NCI-H2227 treated with DMSO at 0.1 percent for 48 hours (cell line): Measurements from ENCODE around the gene EXOSC2.
A peak's percentile ranks its signal among the peaks of the same experiment; 100 is the strongest.
"Not testable (repeated sequence)": the region's sequence is repeated elsewhere in the genome, so short reads cannot be mapped to it uniquely, and the experiment has no call there.

Experiments used
- DNase-seq: peaks from one replicate; lab custom pipeline; 2025; lab: John Stamatoyannopoulos, UW

Gene EXOSC2

DNA sequence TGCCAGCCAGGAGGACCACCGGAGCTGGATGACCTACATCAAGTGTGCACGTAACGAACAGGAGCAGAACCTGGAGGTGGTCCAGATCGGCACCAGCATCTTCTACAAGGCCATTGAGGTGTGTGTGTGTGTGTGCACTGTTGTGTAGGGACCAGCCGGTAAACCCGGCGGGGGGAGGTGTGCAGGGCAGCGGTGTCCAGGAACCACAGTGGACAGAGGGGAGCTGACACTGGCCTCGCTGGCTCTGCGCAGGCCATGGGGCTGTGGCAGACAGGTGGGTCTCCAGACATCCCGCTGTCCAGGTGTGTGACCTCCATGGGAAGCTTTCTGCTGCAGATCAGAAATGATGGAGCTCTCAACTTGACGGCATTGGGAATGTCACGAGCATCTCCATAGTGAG lies 25.4 kb upstream of the EXOSC2 start:
- DNase-seq: no peak

GRCh38 chr9:130668659-130669058 lies 24.9 kb upstream of the EXOSC2 start:
- no peak for DNase-seq

GRCh38 chr9:130669965-130670364 lies 23.6 kb upstream of the EXOSC2 start:
- no peak for DNase-seq

GRCh38 chr9:130670644-130671043 lies 22.9 kb upstream of the EXOSC2 start:
- no peak for DNase-seq

GRCh38 chr9:130672466-130672865 lies 21.1 kb upstream of the EXOSC2 start:
- no peak for DNase-seq

- no peak for DNase-seq
Measured at GRCh38 chr9:130672933-130673615, 20.5 kb upstream of the EXOSC2 start.

- no peak for DNase-seq
Measured at GRCh38 chr9:130675396-130675795, 18.2 kb upstream of the EXOSC2 start.

DNA sequence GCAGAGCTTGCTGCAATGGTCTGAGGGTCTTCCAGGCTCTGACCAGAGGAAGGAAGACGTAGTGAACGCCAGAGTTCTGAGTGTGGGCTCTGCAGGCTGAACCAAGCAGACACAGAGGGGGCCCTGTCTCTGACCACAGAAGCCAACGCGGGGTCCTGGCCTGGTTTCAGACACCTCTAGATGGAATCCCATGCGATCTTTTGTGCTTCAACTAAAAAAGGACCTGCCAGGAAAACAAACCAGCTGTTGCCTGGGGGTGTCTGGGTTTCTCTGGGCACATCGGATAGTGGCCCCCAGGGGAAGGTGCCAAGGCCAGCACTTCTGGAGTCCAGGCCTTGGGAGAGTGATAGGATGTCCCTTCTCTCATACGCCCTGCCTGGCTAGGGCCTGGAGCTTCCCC lies 16.3 kb upstream of the EXOSC2 start:
- DNase-seq: no peak

- peak; percentile 77 for DNase-seq
Measured at GRCh38 chr9:130680836-130681768, 12.5 kb upstream of the EXOSC2 start.

GRCh38 chr9:130681769-130682420 lies 11.7 kb upstream of the EXOSC2 start:
- DNase-seq: no peak

DNA sequence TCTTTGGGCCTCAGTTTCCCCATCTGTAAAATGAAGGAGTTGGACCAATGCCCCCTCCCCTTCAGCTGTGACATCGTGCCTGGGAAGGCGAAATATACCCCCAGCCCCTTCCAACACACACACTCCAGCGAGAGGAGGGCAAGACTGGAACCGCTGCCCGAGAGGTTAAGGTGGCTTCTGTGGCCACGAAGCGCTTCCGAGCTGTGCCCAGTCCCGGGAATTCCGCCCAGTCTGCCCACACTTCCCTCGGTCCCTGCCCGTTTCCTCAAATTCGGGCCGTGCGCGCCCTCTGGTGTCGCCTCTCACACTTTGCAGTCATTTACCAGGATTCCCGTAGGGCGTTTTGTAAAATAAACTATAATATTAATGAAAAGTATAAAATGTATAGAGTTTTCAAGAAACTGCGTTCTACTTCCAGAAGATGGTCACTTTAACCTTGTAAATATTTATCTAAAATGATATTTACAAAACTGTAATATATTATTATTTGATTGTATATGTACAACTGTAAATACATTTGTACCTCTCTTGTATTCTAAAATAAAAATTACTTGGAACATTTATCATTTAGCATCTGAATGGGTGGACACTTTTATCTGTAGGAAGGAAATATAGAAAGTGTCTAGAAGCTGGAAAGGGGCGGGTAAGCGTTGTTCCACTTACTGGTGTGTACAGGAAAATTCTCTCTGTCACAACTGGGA lies 11.0 kb upstream of the EXOSC2 start:
- DNase-seq: peak; percentile 71

DNA sequence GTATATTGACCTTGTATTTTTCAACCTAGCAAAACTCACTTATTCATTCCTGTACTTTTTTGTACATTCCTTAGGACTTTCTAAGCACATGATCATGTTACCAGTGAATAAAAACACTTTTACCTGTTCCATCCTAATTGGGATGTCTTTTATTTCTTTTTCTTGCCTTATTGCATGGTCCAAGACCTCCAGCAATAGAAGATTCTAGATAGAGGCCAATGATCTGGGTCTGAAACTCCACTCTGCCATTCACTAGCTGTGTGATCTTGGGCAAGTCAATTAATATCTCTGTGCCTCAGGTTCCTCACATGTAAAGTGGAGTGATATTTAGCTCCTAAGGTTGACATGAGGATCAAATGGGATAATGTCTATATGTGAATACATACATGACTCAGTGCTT lies 8.5 kb upstream of the EXOSC2 start:
- no peak for DNase-seq

DNA sequence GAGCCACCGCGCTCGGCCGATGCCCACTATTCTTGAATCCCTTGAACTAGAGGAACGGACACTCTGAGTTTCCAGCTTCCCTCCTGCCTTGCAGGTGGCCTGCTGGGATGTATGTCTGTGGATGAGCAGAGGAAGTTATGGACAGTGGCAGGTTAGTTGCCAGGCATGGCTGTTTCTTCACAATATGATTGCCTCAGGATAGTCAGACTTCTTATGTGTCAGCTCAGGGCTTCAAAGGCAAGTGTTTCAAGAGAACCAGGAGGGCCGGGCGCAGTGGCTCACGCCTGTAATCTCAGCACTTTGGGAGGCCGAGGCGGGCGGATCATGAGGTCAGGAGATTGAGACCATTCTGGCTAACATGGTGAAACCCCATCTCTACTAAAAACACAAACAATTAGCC lies 7.6 kb upstream of the EXOSC2 start:
- not testable (repeated sequence) for DNase-seq

- DNase-seq: no peak
Measured at GRCh38 chr9:130687615-130688014, 6.0 kb upstream of the EXOSC2 start.

DNA sequence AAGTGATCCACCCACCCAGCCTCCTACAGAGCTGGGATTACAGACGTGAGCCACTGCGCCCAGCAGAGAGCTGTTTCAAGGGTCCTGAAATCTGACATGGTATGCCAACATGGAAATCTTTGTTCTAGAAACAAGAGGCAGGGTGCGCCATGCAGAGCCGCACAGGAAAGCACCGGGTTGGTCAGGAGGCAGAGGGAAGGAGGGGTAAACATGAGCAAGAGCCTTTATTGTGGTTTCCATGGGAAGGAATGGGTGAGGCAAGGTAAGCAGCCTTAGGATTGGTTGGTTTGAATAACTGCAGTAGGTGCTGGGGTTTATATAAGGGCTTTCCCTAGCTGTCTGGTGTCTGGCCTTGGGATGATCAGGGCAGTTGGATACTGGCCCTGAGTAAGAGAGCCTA lies 5.5 kb upstream of the EXOSC2 start:
- DNase-seq: no peak

GRCh38 chr9:130689572-130689936 lies 4.0 kb upstream of the EXOSC2 start:
- no peak for DNase-seq

- peak; percentile 81 for DNase-seq
Measured at GRCh38 chr9:130689937-130690700, 3.5 kb upstream of the EXOSC2 start.

DNA sequence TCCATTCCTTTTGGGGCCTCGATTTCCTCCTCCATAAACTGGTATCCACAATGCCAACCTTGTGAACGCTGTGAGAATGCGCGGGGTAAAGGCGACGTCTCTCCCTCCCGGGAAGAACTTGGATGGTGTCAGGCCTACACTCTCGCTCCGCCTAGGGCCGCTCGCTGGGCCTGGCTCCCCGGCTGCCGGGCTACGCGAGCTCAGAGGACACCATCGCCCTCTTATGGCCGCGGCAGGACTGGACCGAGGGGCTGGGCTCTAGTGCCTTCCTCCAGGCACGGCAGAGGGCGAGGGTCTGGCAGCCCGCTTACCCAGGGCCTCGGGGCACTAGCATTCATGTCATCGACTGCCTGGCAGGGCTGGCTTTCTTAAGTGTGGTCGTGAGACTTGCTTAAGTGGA lies 1.3 kb upstream of the EXOSC2 start:
- DNase-seq: no peak

DNA sequence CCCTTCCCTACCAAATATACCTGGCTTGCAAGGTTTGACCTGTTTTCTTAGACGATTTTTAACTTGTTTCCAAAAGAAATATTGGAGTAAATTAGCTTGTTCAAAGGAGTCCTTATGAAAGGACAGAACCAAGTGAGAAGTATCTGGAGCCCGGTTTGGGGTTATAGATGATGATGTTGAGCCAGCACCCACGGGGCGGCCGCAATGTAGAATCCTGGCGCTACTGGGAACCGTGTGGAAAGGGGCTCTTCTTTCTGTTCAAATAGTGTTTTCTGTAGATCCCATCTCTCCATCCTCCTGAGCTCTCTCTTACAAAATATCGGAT lies 517 bp upstream of the EXOSC2 start:
- no peak for DNase-seq

DNA sequence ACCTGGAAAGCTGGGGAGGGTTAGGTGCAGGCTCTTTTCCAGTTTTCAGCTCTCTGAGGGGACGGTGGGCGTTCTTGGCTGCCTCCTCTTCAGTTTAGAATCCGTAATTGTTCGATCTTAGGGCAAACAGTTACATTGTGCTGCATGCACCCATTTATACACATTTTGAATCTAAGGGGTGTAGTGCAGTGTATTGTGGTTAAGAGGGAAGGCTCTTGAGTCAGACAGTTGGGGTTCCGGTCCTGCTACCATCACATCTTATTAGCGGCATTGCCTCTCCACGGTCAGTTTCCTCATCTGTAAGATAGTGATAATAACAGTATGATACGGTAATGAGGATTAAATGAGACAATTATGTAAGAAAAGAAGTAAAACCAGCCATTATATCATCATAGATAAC lies 625 bp downstream of the EXOSC2 start:
- DNase-seq: no peak

DNA sequence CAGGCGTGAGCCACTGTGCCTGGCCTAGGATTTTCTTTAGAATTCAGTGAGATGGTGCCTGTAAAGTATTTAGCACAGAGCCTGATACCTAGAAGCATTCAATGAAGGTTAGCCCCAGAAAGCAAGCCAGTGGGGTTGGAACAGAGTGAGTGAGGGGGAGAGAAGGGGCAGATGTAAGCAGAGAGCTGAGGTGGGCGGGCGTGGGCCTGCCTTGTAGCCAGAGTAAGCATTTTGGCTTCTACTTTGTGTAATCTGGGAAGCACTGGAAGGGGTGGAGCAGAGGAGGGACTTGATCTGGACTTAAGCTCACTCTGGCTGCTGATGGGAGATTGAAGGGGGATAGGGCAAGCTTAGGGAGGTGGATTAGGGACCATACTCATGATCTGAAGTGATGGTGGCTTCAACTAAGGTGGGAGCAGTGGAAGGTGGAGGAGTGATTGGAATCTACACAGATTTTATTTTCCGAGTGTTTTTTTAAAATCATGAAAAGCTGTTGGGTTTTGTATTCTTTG lies 2.6 kb downstream of the EXOSC2 start:
- no peak for DNase-seq

DNA sequence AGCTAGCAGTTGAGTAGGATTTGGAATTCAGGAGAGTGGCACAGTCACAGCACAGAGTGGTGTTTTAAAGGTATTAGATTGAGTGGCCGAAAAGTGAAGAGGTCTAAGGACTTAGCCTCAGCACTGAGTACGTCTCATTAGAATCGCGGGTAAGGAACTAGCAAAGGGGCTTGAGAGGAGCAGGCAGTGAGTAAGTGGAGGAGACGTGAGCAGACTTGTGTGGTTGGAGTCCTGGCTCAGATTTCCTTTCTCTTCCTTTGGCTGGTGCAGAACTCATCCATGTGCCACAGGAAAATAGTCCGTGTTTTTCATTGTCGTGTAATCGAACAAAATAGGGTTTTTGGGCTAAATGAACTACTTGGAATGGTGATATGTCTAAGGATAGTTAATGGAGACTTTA lies 3.4 kb downstream of the EXOSC2 start:
- no peak for DNase-seq
